GM12878 (cell line): ENCODE results near the gene PAX4. TPM values are rescaled to one million over a fixed set of nuclear protein-coding genes. Genes with fewer than 3 reads are reported as not detected.

Source experiments
- ATF3 ChIP-seq: IDR thresholded peaks from 2 replicates; pipeline ENCODE4 v1.6.1; 2011; ENCODE audit warnings: low read depth, mild to moderate bottlenecking, low read length, moderate library complexity, borderline replicate concordance; ENCODE audit errors: extremely low read depth
- ATF7 ChIP-seq: fragments of 450-650 bp; IDR thresholded peaks from 2 replicates; pipeline ENCODE4 v1.6.1; 2016; ENCODE audit warnings: low read depth, mild to moderate bottlenecking
- CBFB ChIP-seq: IDR thresholded peaks from 2 replicates; pipeline ENCODE4 v1.6.1; 2016; ENCODE audit warnings: antibody characterized with exemption, low read depth
- CBX5 ChIP-seq: sonication (generic); IDR thresholded peaks from 2 replicates; pipeline ENCODE4 v1.6.1; 2016; ENCODE audit warnings: low read depth, moderate library complexity, mild to moderate bottlenecking, inconsistent platforms
- EGR1 ChIP-seq, 2 experiments: IDR thresholded peaks; 1 replicate in 1 of 2; 2 replicates in 1 of 2; pipeline ENCODE4 v1.6.1; 2011 to 2012; ENCODE audit warnings: low read depth in 2 of 2, low read length in 2 of 2, borderline replicate concordance in 1 of 2, mild to moderate bottlenecking in 1 of 2, moderate library complexity in 1 of 2
- FOS ChIP-seq: IDR thresholded peaks from 3 replicates; pipeline ENCODE4 v1.6.1; 2011; ENCODE audit warnings: borderline replicate concordance; ENCODE audit not compliant: insufficient read length; ENCODE audit errors: extremely low read depth
- HDAC2 ChIP-seq: fragments of 200-600 bp; sonication (generic); IDR thresholded peaks from 2 replicates; pipeline ENCODE4 v1.6.1; 2017
- NR2C1 ChIP-seq: fragments of 450-650 bp; IDR thresholded peaks from 2 replicates; pipeline ENCODE4 v1.6.1; 2017; ENCODE audit warnings: antibody characterized with exemption, mild to moderate bottlenecking, moderate library complexity
- PBX3 ChIP-seq: IDR thresholded peaks from 2 replicates; pipeline ENCODE4 v1.6.1; 2011; ENCODE audit warnings: mild to moderate bottlenecking, low read depth, low read length, moderate library complexity; ENCODE audit not compliant: insufficient replicate concordance
- POU2F2 ChIP-seq: IDR thresholded peaks from 3 replicates; pipeline ENCODE4 v1.6.1; 2011; ENCODE audit warnings: low read depth, mild to moderate bottlenecking, low read length, borderline replicate concordance
- RBBP5 ChIP-seq: fragments of 200-600 bp; sonication (generic); conservative IDR thresholded peaks from 2 replicates; pipeline ENCODE4 v1.6.1; 2016
- SKIL ChIP-seq: fragments of 450-650 bp; IDR thresholded peaks from 2 replicates; pipeline ENCODE4 v1.6.1; 2017; ENCODE audit warnings: mild to moderate bottlenecking, low read depth, inconsistent platforms; ENCODE audit not compliant: poor library complexity, severe bottlenecking
- ZBTB40 ChIP-seq: fragments of 450-650 bp; IDR thresholded peaks from 2 replicates; pipeline ENCODE4 v1.6.1; 2016; ENCODE audit warnings: mild to moderate bottlenecking, moderate library complexity, borderline replicate concordance
- ZNF687 ChIP-seq: fragments of 450-650 bp; IDR thresholded peaks from 2 replicates; pipeline ENCODE4 v1.6.1; 2017; ENCODE audit warnings: mild to moderate bottlenecking, moderate library complexity
- polyA plus RNA-seq, 11 experiments: library from polyadenylated mRNA; depleted of rRNA in 4 of 11; unstranded in 6 of 11; stranded (reverse) in 5 of 11; fragments of >200 nt; fragmentation: Nextera tagmentation in 4 of 11; fragmentation: Illumina TruSeq in 1 of 11; extraction: Ambion mirVana in 4 of 11; extraction: Trizol in 1 of 11; gene quantifications; 1 replicate in 1 of 11; 2 replicates in 10 of 11; pipeline versions ENCODE4 v1.2.1 to v1.2.3, GENCODE V29; 2011 to 2016; ENCODE audit warnings: inconsistent platforms in 2 of 11, missing spikeins in 2 of 11, low read depth in 1 of 11
- total RNA-seq, 4 experiments: library from RNA; depleted of rRNA in 3 of 4; stranded (reverse); fragments of >200 nt in 3 of 4; fragmentation: Illumina TruSeq in 1 of 4; extraction: Trizol in 1 of 4; gene quantifications; 2 replicates each; pipeline versions ENCODE4 v1.2.1 to v1.2.3, GENCODE V29; 2013 to 2021

The PAX4 gene
- total and polyA plus RNA-seq, 10 of the 15 experiments (the other 5 are each of a cell fraction or from before 2014, with no cell fraction given), result 0.27 TPM; not detected in 9

- TF ChIP-seq EGR1 (IDR thresholded peaks at IDR 0.05; ENCODE audit: borderline replicate concordance in 1 of 2, low read depth in 2 of 2, low read length in 2 of 2), result peak in 1 of 2 experiments; percentile 25; a peak in 1 of 3 replicates
- TF ChIP-seq CBFB, result no peak
- no peak; the same call in 1 of the 2 replicates for TF ChIP-seq ZNF687
- 0 out of 3 replicates have a peak, but pooled peaks have one; percentile 14 for TF ChIP-seq POU2F2
- TF ChIP-seq CBX5, result 0 out of 2 replicates have a peak, but pooled peaks have one; percentile 24
- peak; percentile 85 for TF ChIP-seq ZBTB40
- no peak for TF ChIP-seq PBX3
- no peak for TF ChIP-seq SKIL
- TF ChIP-seq ATF7, result peak; percentile 94
- TF ChIP-seq ATF3, result no peak
- TF ChIP-seq FOS, result no peak
- no peak for TF ChIP-seq HDAC2
- no peak for TF ChIP-seq NR2C1
- TF ChIP-seq RBBP5, result 0 out of 2 replicates have a peak, but pooled peaks have one; percentile 42
Observed at GRCh38 chr7:127585044-127585953, 32.6 kb downstream of the PAX4 start, which contains the start of gene GCC1 (continued).
